ENCODE results near the gene HSPD1.
"Not testable (repeated sequence)": the region's sequence is repeated elsewhere in the genome, so short reads cannot be mapped to it uniquely, and the experiment has no call there.

Gene HSPD1

GRCh38 chr2:197453914-197454398 is 45.7 kb downstream of the HSPD1 start:
- peaks cover 25% of the 10 kb centered on the region for H3K4me1 Mint-ChIP-seq
- DNase-seq: no peak
- no peaks in the 10 kb centered on the region for H3K9me3 Mint-ChIP-seq
- no peaks in the 10 kb centered on the region for H3K27me3 Mint-ChIP-seq (ENCODE audit: low read depth, poor library complexity)
- H3K4me3 Mint-ChIP-seq: peak overlapping the region; percentile 97
- H3K27ac Mint-ChIP-seq: peak overlapping the region; percentile 100
- H3K36me3 Mint-ChIP-seq (ENCODE audit: low read depth): no peaks in the 10 kb centered on the region
- no peak for TF ChIP-seq CTCF (IDR thresholded peaks at IDR 0.05)

GRCh38 chr2:197453123-197453913 is 46.3 kb downstream of the HSPD1 start, which contains the start of gene COQ10B:
COQ10B (plus strand) TSS chr2:197453552; CDS start chr2:197453561, 9 bp downstream.
- TF ChIP-seq CTCF (IDR thresholded peaks at IDR 0.05): no peak

GRCh38 chr2:197452754-197453122 is 46.9 kb downstream of the HSPD1 start:
- H3K27ac Mint-ChIP-seq: peak overlapping the region; percentile 100
- TF ChIP-seq CTCF (IDR thresholded peaks at IDR 0.05): no peak
- peak overlapping the region; percentile 97 for H3K4me3 Mint-ChIP-seq
- H3K27me3 Mint-ChIP-seq (ENCODE audit: low read depth, poor library complexity): no peaks in the 10 kb centered on the region
- no peaks in the 10 kb centered on the region for H3K9me3 Mint-ChIP-seq
- peaks cover 25% of the 10 kb centered on the region for H3K4me1 Mint-ChIP-seq
- no peaks in the 10 kb centered on the region for H3K36me3 Mint-ChIP-seq (ENCODE audit: low read depth)
- no peak for DNase-seq

More at GRCh38 chr2:197453123-197453913, 46.3 kb downstream of the HSPD1 start, which contains the start of gene COQ10B:
- Mint-ChIP-seq H3K27ac (peak within 1 kb of the TSS; percentile 100), H3K36me3 (ENCODE audit: low read depth) (no peaks in the 10 kb centered on the region), H3K9me3 (no peaks in the 10 kb centered on the region), H3K4me3 (peak within 1 kb of the TSS; percentile 97), H3K27me3 (ENCODE audit: low read depth, poor library complexity) (no peaks in the 10 kb centered on the region), H3K4me1 (peaks cover 25% of the 10 kb centered on the region)
- DNase-seq: peak; percentile 96

- not testable (repeated sequence) for H3K27ac Mint-ChIP-seq; H3K27me3 Mint-ChIP-seq (ENCODE audit: low read depth, poor library complexity); DNase-seq; H3K36me3 Mint-ChIP-seq (ENCODE audit: low read depth); H3K4me3 Mint-ChIP-seq; H3K9me3 Mint-ChIP-seq
- peaks cover 26% of the 10 kb centered on the region for H3K4me1 Mint-ChIP-seq
These were observed 48.7 kb downstream of the HSPD1 start for GRCh38 chr2:197450935-197451358.

- DNase-seq: no peak
- H3K4me3 Mint-ChIP-seq: no peak overlapping the region
These were observed 49.2 kb downstream of the HSPD1 start for GRCh38 chr2:197450465-197450864.

GRCh38 chr2:197446844-197447243 is 52.8 kb downstream of the HSPD1 start:
- no peaks in the 10 kb centered on the region for H3K36me3 Mint-ChIP-seq (ENCODE audit: low read depth)
- DNase-seq: no peak
- no peak overlapping the region for H3K27ac Mint-ChIP-seq
- peaks cover 8% of the 10 kb centered on the region for H3K4me1 Mint-ChIP-seq
- no peak overlapping the region for H3K4me3 Mint-ChIP-seq
- H3K9me3 Mint-ChIP-seq: no peaks in the 10 kb centered on the region
- no peak for TF ChIP-seq CTCF (IDR thresholded peaks at IDR 0.05)
- H3K27me3 Mint-ChIP-seq (ENCODE audit: low read depth, poor library complexity): peaks cover 3% of the 10 kb centered on the region

More at GRCh38 chr2:197450465-197450864, 49.2 kb downstream of the HSPD1 start:
- Mint-ChIP-seq H3K27me3 (ENCODE audit: low read depth, poor library complexity) (no peaks in the 10 kb centered on the region), H3K36me3 (ENCODE audit: low read depth) (no peaks in the 10 kb centered on the region), H3K27ac (no peak overlapping the region), H3K4me1 (peaks cover 31% of the 10 kb centered on the region), H3K9me3 (no peaks in the 10 kb centered on the region)
- TF ChIP-seq CTCF (IDR thresholded peaks at IDR 0.05): no peak

Data from nephron progenitor cell (in vitro differentiated cells).